Neural cell (in vitro differentiated cells): ENCODE measurements around the gene FCHSD2.

ENCODE experiments used
- CTCF ChIP-seq: fragments of 450-650 bp; IDR thresholded peaks from 2 replicates; pipeline ENCODE4 v1.5.1; 2014; ENCODE audit warnings: antibody characterized with exemption, mild to moderate bottlenecking, moderate library complexity; ENCODE audit not compliant: poor library complexity, severe bottlenecking
- EP300 ChIP-seq: fragments of 450-650 bp; conservative IDR thresholded peaks from 2 replicates; pipeline ENCODE4 v1.6.1; 2014; ENCODE audit warnings: antibody characterized with exemption, mild to moderate bottlenecking, moderate library complexity; ENCODE audit not compliant: poor library complexity, severe bottlenecking
- EZH2 ChIP-seq: fragments of 200-600, 300-800 bp; shearing (Covaris generic), sonication (generic); IDR thresholded peaks from 2 replicates; pipeline ENCODE4 v1.6.1; 2014; ENCODE audit warnings: antibody characterized with exemption, low read length, borderline replicate concordance, mild to moderate bottlenecking; ENCODE audit not compliant: insufficient read depth, poor library complexity, severe bottlenecking
- POLR2AphosphoS5 ChIP-seq: IDR thresholded peaks from 2 replicates; pipeline ENCODE4 v1.6.1; 2012
- REST ChIP-seq: IDR thresholded peaks from 2 replicates; pipeline ENCODE4 v1.6.1; 2012; ENCODE audit warnings: borderline replicate concordance

- TF ChIP-seq EZH2 (no peak), CTCF (no peak), REST (no peak), EP300 (no peak), POLR2AphosphoS5 (no peak)
Measured at GRCh38 chr11:73145986-73146575, 4.0 kb upstream of the FCHSD2 start.
